ENCODE data around the gene NRP2. TPM values are rescaled to one million over a fixed set of nuclear protein-coding genes. Genes with fewer than 3 reads are reported as not detected.

NRP2 gene, protein sequence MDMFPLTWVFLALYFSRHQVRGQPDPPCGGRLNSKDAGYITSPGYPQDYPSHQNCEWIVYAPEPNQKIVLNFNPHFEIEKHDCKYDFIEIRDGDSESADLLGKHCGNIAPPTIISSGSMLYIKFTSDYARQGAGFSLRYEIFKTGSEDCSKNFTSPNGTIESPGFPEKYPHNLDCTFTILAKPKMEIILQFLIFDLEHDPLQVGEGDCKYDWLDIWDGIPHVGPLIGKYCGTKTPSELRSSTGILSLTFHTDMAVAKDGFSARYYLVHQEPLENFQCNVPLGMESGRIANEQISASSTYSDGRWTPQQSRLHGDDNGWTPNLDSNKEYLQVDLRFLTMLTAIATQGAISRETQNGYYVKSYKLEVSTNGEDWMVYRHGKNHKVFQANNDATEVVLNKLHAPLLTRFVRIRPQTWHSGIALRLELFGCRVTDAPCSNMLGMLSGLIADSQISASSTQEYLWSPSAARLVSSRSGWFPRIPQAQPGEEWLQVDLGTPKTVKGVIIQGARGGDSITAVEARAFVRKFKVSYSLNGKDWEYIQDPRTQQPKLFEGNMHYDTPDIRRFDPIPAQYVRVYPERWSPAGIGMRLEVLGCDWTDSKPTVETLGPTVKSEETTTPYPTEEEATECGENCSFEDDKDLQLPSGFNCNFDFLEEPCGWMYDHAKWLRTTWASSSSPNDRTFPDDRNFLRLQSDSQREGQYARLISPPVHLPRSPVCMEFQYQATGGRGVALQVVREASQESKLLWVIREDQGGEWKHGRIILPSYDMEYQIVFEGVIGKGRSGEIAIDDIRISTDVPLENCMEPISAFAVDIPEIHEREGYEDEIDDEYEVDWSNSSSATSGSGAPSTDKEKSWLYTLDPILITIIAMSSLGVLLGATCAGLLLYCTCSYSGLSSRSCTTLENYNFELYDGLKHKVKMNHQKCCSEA
- total RNA-seq (2014; rRNA removed; shearing (Covaris generic)) = 9.9 and 13.9 TPM in 2 replicates

GRCh38 chr2:205682239-205682970 is at the start of gene NRP2:
Gene NRP2 (plus strand): TSS chr2:205682501. CDS start chr2:205683291, 790 bp downstream.
- peak; percentile 63 for DNase-seq (ENCODE audit: low spot score)

DNA sequence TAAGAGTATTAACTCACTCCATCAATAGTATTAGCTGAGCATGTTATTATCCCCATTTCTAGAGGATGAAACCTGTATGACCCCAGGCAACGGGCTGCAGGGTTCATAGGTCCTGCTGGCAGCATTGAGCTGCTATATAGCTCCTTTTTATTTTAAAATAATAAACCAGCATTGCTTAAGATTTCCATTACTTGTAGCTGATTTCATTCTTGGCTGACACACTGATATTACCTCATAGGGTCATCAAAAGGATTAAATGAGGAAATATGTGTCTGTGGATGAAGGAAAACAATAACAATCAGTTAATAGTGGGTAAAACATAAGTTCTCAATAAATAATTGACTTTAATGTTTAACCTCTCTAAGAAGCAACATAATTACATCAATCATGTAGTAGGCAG is 48.3 kb upstream of the NRP2 start:
- no peak for DNase-seq (ENCODE audit: low spot score)

GRCh38 chr2:205636549-205637319 is 45.6 kb upstream of the NRP2 start:
- no peak for DNase-seq (ENCODE audit: low spot score)

- no peak for DNase-seq (ENCODE audit: low spot score)
These were observed 45.0 kb upstream of the NRP2 start for GRCh38 chr2:205637320-205637602.

GRCh38 chr2:205637779-205638503 is 44.4 kb upstream of the NRP2 start:
- no peak for DNase-seq (ENCODE audit: low spot score)

DNA sequence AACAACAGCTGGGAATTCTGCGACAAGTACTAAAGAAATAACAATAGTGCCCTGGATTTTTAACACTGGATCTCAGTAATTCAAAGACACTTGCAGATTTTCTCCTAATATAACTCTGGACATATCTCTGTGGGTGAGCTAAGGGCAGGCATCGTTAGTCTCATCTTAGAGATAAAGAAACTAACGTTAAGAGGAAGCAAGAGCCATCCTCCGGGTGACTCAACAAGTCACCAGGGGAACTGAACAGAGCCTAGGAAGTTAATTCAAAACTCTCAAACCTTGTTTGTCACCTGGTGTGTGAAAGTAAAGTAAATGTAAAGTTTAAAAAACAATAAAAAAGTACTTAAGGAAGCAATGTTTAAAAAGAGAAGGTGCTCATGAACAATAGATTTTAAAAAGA is 41.6 kb upstream of the NRP2 start:
- no peak for DNase-seq (ENCODE audit: low spot score)

DNA sequence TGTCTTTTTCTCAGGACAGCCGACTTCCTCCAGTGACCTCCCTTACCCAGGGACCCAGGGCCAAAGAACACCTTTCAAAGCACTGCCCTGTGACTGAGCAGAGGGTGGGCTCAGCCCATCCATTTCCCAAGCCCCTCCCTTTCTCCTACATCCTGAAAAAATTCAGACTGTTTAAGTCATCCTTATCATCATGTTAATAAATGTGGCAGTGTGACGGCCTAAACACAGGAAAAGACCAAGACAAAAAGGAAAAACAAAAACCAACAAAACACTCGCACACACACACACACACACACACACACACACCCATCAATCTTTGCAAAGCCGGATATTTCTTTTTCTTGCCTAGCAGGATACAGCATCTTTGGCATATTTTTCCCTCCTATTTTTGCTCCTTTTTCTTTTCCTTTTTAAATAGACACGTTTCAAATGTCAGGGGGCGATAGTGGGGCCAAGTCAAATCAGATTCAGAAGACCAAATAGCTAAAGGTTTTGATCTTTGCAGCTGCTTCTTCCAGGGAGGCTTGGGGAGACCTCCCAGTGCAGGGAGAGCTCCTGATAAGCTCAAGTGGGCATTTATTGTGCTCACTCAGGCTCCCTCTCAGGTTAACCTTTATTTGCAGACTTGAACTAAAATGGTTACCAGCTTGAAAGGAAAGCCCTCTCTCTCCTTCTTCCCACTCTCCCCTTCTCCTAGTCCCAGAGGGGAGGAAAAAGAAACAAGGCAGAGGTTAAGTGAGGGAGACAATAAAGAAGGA is 39.5 kb upstream of the NRP2 start:
- DNase-seq (ENCODE audit: low spot score) = no peak

GRCh38 chr2:205643391-205643885 is 38.9 kb upstream of the NRP2 start:
- no peak for DNase-seq (ENCODE audit: low spot score)

DNA sequence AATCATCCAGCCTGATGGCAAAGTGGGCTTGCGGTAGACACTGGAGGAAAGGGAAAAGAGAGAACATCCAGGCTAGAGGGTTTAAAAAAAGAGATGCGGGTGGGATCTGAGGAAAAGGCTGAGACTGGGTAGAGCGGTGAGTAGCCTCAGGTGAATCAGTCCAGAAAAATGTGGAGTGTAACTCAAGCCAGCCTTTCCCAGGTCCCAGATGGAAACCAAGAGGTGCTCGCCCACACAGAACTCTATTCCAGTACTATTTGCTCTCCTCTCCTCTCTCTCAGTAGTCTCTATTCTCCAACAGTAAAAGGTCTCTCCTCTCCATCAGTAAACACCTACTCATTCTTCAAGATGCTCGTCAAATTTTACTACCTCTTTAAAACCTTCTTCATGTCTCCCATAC is 38.3 kb upstream of the NRP2 start:
- DNase-seq (ENCODE audit: low spot score) = no peak

DNA sequence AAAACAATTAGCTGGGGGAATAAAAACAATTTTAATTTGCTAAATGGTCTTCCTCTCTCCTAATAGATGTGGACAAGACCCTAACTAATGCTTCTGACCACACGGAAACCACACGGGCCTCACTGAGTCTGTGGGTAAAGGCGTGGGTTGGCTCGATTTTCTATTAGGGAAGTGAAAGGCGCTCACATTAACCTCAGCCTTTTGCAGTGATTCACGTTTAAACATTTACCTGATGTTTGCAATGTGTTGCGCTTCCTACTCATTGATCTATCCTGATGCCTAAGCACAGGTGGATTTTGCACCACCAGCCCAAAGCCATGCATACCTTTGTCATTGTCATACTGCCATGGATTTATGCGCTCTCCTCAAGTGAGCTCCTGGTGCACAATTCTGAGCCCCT is 35.6 kb upstream of the NRP2 start:
- no peak for DNase-seq (ENCODE audit: low spot score)

DNA sequence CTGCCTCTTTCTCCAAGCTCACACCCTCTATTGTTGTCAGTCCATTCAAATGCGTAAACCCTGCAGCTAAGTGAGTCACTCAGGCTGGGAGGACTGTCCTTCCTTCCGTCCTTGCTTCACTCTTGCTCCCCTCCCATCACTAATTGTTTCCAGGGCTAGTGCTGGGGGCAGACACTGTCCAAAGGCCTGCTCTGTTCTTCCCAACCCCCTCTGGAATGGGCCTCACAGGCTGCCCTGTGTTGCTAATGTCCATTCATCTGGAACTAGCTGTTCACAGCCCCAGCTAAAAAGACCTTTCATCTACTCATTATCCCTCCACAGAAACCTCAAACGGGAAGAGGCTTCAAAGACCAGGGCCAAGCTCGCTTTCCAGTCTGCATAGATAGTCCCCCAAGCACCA is 31.9 kb upstream of the NRP2 start:
- DNase-seq (ENCODE audit: low spot score) = peak; percentile 18

- no peak for DNase-seq (ENCODE audit: low spot score)
These were observed 31.4 kb upstream of the NRP2 start for GRCh38 chr2:205650931-205651330.

GRCh38 chr2:205651719-205652118 is 30.6 kb upstream of the NRP2 start:
- DNase-seq (ENCODE audit: low spot score) = no peak

- no peak for DNase-seq (ENCODE audit: low spot score)
These were observed 27.3 kb upstream of the NRP2 start for GRCh38 chr2:205654878-205655605.

DNA sequence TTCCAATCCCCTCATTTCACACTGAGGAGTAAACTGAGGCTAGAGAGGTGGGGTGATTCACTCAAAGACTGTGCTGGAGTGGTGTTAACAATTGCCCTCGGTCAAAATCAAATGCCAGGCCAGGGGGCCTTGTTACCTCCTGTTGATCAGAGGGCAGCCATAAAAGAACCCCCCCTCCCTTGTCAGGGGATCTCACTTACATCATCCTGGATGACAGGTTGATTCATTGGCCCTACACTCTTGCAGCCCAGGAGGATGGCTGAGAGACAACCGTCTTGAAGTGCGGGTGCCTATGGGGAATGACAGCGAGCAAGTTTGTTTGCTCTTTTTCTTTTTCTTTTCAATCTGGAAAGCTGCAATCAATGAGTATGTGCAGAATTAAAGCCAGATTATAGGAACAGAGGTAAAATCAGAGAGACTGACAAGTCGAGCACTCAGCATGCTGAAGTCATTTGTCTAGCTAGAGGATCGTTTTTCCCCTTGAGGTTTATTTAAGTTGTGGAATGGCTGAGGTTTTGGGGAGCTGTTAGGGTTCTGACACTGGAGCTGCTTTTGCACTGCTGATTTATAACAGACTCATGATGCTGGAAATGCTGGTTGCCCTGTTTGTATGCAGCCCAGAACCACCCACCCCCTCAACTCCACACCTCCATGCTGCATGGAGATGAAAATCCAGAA is 26.4 kb upstream of the NRP2 start:
- DNase-seq (ENCODE audit: low spot score) = no peak

DNA sequence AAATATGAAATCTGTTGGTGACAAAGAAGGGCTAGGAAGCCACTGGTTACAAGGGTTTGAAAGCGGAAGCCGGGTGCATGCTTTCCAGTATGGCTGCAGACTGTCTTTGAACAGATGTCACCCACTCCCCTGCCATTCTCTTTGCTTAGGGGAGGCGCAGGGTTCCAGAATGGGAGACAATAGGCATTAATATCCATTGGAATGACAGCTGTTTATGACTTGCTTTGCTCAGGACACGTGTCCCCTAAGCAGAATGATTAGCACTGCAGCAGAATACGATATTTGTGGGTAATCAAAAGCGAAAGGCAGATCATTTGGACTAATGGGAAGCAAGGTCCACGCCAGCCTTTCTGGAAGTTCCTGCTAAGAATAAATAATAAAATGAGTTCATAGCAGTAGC is 25.8 kb upstream of the NRP2 start:
- DNase-seq (ENCODE audit: low spot score) = no peak

GRCh38 chr2:205656941-205657340 is 25.4 kb upstream of the NRP2 start:
- DNase-seq (ENCODE audit: low spot score) = no peak

DNA sequence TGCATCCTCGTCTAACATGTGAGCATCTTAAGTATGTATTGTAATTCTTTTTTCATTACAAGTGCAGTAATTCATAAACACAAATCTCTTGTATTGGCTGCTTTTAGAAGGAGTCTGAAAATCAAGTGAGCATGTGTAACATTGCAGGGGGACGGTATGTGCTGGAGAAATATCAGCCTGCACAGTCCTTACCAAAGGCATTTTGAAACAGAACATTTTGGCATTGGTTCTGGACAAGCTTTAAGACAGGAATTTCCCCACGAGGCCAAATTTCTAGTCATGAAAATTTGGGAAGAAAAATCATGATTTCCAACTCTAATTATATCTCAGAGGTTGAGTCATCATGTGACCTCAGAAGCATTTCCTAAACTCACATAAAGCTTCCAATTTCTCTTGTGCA is 24.7 kb upstream of the NRP2 start:
- no peak for DNase-seq (ENCODE audit: low spot score)

DNA sequence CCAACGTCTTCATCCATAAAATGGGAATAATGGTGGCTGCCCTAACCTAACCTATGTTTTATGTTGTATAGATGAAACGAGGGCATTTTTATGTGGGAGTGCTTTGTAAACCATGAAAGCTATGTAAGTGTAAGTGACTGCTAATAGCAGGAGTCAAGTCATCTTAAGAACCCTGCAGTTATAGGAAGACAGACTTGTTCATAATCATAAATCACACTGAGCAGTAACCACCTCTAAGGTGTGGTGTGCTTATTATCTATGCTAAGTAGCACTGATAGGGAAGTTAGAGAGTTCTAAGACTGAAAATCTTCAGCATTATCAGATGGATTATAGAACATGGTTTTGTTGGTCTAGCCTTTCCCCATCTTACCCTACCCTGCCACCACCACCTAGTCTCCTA is 24.2 kb upstream of the NRP2 start:
- no peak for DNase-seq (ENCODE audit: low spot score)
